T-cell (primary cell): ENCODE results near the gene PIGM. TPM values are rescaled to one million over a fixed set of nuclear protein-coding genes. Genes with fewer than 3 reads are reported as not detected.

Experiments
- ATAC-seq, 4 experiments: fragments of 200-7000 bp in 3 of 4; fragments of 150-1000 bp in 1 of 4; cut with Tn5 transposase; replicated peaks in 1 of 4; 1 replicate in 3 of 4; 2 replicates in 1 of 4; pipeline ENCODE4 v1.10.0; 2021; ENCODE audit warnings: moderate library complexity in 3 of 4, mild to moderate bottlenecking in 2 of 4, moderate number of reproducible peaks in 1 of 4
- CTCF ChIA-PET, 2 donors: fragments of 300-600 bp; sonication (Branson Sonifier 250); formaldehyde crosslinking; loops; one replicate each; lab custom pipeline; 2022; ENCODE audit warnings: antibody characterized with exemption in 2 of 2; lab: Charles Lee
- POLR2A ChIA-PET, 2 donors: fragments of 300-600 bp; sonication (Branson Sonifier 250); formaldehyde crosslinking; loops; one replicate each; lab custom pipeline; 2022; ENCODE audit warnings: antibody characterized with exemption in 2 of 2; lab: Charles Lee
- DNase-seq, 35 experiments: peaks; one replicate each; pipeline versions ENCODE4 v3.0.0 to v3.0.0-alpha.2; 2013 to 2023
- H3K27ac ChIP-seq: one replicate; pipeline ENCODE4 v1.5.1; 2013; ENCODE audit warnings: low read length
- H3K27me3 ChIP-seq, 2 experiments: replicated peaks in 1 of 2; 1 replicate in 1 of 2; 2 replicates in 1 of 2; pipeline versions ENCODE4 v1.6.1 to v1.7.0; 2013; ENCODE audit warnings: low read length in 1 of 2, mixed read lengths in 1 of 2; ENCODE audit not compliant: control insufficient read depth in 2 of 2, insufficient read depth in 2 of 2; ENCODE audit errors: extremely low read depth in 1 of 2
- H3K36me3 ChIP-seq, 2 donors: 1 replicate in 1 of 2; 2 replicates in 1 of 2; pipeline versions ENCODE4 v1.6.1 to v1.7.0; 2013; ENCODE audit warnings: low read length in 1 of 2; ENCODE audit not compliant: control insufficient read depth in 2 of 2, insufficient read depth in 1 of 2; ENCODE audit errors: extremely low read depth in 1 of 2
- H3K4me1 ChIP-seq, 2 experiments: 1 replicate in 1 of 2; 2 replicates in 1 of 2; pipeline versions ENCODE4 v1.6.1 to v1.7.0; 2013; ENCODE audit warnings: low read length in 2 of 2, mixed read lengths in 1 of 2; ENCODE audit not compliant: insufficient read depth in 2 of 2, control insufficient read depth in 1 of 2; ENCODE audit errors: extremely low read depth in 1 of 2
- H3K4me3 ChIP-seq, 2 donors: 1 replicate in 1 of 2; 2 replicates in 1 of 2; pipeline versions ENCODE4 v1.5.1 to v1.7.0; 2013; ENCODE audit warnings: mild to moderate bottlenecking in 2 of 2, low read length in 1 of 2, moderate library complexity in 1 of 2; ENCODE audit not compliant: control insufficient read depth in 1 of 2; ENCODE audit errors: extremely low read depth in 1 of 2
- H3K9me3 ChIP-seq: 2 replicates; pipeline ENCODE4 v1.7.0; 2013
- H3K27ac Mint-ChIP-seq, 2 donors: one replicate each; pipeline ENCODE4 v1.8.0; 2020 to 2021; ENCODE audit warnings: mild to moderate bottlenecking in 2 of 2, mixed read lengths in 2 of 2
- H3K27me3 Mint-ChIP-seq, 2 donors: one replicate each; pipeline ENCODE4 v1.8.0; 2021 to 2022; ENCODE audit warnings: mixed read lengths in 2 of 2
- H3K36me3 Mint-ChIP-seq: one replicate; pipeline ENCODE4 v1.8.0; 2021; ENCODE audit warnings: mixed read lengths
- H3K4me1 Mint-ChIP-seq, 3 donors: one replicate each; pipeline ENCODE4 v1.8.0; 2020 to 2022; ENCODE audit warnings: mixed read lengths in 3 of 3, mild to moderate bottlenecking in 1 of 3
- H3K4me3 Mint-ChIP-seq, 3 donors: one replicate each; pipeline ENCODE4 v1.8.0; 2020 to 2022; ENCODE audit warnings: mild to moderate bottlenecking in 3 of 3, mixed read lengths in 3 of 3, moderate library complexity in 3 of 3
- H3K9me3 Mint-ChIP-seq, 3 donors: one replicate each; pipeline ENCODE4 v1.8.0; 2020 to 2022; ENCODE audit warnings: mixed read lengths in 3 of 3
- WGBS: methylation state at CpG from one replicate; pipeline ENCODE4 v1.1.5; 2013; ENCODE audit warnings: missing lambda C conversion rate; ENCODE audit not compliant: insufficient coverage; 5-methylcytosine and 5-hydroxymethylcytosine counted together
- total RNA-seq, 35 experiments: library from RNA in 6 of 35; stranded (reverse) in 6 of 35; fragments of 120-200 nt in 1 of 35; gene quantifications; one replicate each; pipeline versions ENCODE4 v1.2.1 to v1.2.4 and lab custom pipeline; 2013 to 2026

PIGM gene
- total RNA-seq, 5 donors from 2014 or later (not counting 1 experiment from before 2014, with no cell fraction given), result 3.2 to 9.7 (median 8.4) TPM

- Histone ChIP-seq H3K4me3 (no peak overlapping the region), H3K36me3 (no peaks in the 10 kb centered on the region), H3K27me3 (peaks cover 0 to 36% of the 10 kb centered on the region in 2 experiments), H3K9me3 (no peaks in the 10 kb centered on the region), H3K27ac (no peak overlapping the region), H3K4me1 (no peaks in the 10 kb centered on the region)
- ChIA-PET POLR2A (no interaction called here), CTCF (no interaction called here)
- no CpG with 5 or more reads among the region's 6 CpGs for WGBS
- Mint-ChIP-seq H3K4me3 (no peak overlapping the region), H3K36me3 (no peaks in the 10 kb centered on the region), H3K27me3 (peaks cover 26 to 27% of the 10 kb centered on the region in 2 donors), H3K27ac (no peak overlapping the region), H3K9me3 (no peaks in the 10 kb centered on the region), H3K4me1 (no peaks in the 10 kb centered on the region)
- ATAC-seq (no peak), DNase-seq (no peak)
These were observed 54.3 kb downstream of the PIGM start for GRCh38 chr1:159977364-159978106.

Other genes starting within 250 kb of the PIGM start
- gene FCRL6, start 229.6 kb downstream of the PIGM start, total RNA-seq, result 10 to 100 TPM in 2 of 5 donors, 1 to 10 TPM in 3; 1.2 to 43.3 (median 5.8) TPM
- 1 to 10 TPM in 1 of 5 donors, under 1 TPM in 3, not detected in 1; 0.41 to 1.0 (median 0.69) TPM for gene SLAMF8, start 205.1 kb downstream of the PIGM start, total RNA-seq
- not detected for gene VSIG8, start 169.3 kb downstream of the PIGM start, total RNA-seq
- gene CFAP45, start 131.8 kb downstream of the PIGM start, total RNA-seq, result 1 to 10 TPM; 1.2 to 4.7 (median 1.5) TPM
- 100 to 1,000 TPM; 210 to 372 (median 245) TPM for gene TAGLN2, start 106.5 kb downstream of the PIGM start, total RNA-seq
- under 1 TPM in 3 of 5 donors, not detected in 2; 0.06 to 0.16 (median 0.12) TPM for gene IGSF9, start 86.4 kb downstream of the PIGM start, total RNA-seq
- gene SLAMF9, start 77.8 kb downstream of the PIGM start, total RNA-seq, result not detected
- gene KCNJ10, start 38.2 kb upstream of the PIGM start, total RNA-seq, result under 1 TPM in 1 of 5 donors, not detected in 4; 0.22 TPM
- not detected for gene KCNJ9, start 49.5 kb upstream of the PIGM start, total RNA-seq
- gene IGSF8, start 66.6 kb upstream of the PIGM start, total RNA-seq, result 10 to 100 TPM; 41.8 to 71.5 (median 62.2) TPM
- under 1 TPM in 2 of 5 donors, not detected in 3; 0.10 to 0.26 TPM for gene ATP1A2, start 83.8 kb upstream of the PIGM start, total RNA-seq
- gene ATP1A4, start 119.6 kb upstream of the PIGM start, total RNA-seq, result not detected
- gene CASQ1, start 158.6 kb upstream of the PIGM start, total RNA-seq, result not detected
- 10 to 100 TPM; 12.3 to 27.5 (median 15.9) TPM for gene PEA15, start 173.4 kb upstream of the PIGM start, total RNA-seq
- gene DCAF8, start 230.6 kb upstream of the PIGM start, total RNA-seq, result 100 to 1,000 TPM; 173 to 221 (median 209) TPM